Lung (tissue), 5 donors: ENCODE data around the gene SFSWAP. TPM values are rescaled to one million over a fixed set of nuclear protein-coding genes. Genes with fewer than 3 reads are reported as not detected.

Source experiments
- polyA plus RNA-seq, 2 donors: library from polyadenylated mRNA; stranded (reverse); fragments of 200-250 nt; gene quantifications; one replicate each; pipeline ENCODE4 v1.2.1, GENCODE V29; 2013
- small RNA-seq: library from RNA; depleted of rRNA; stranded (forward); fragments of <200 nt; gene quantifications from one replicate; pipeline ENCODE3, GENCODE V24; 2014; ENCODE audit warnings: low replicate concordance
- total RNA-seq, 2 donors: library from RNA; depleted of rRNA in 1 of 2; stranded (reverse); fragments of >200 nt in 1 of 2; gene quantifications; one replicate each; pipeline ENCODE4 v1.2.1, GENCODE V29; 2014 to 2021
- donor health status: Bipolar disorder and iron deficiency.
- donor health status: healthy.
- donor health status: DM: yes; HTN: yes; CAD: no.

SFSWAP gene
- total and polyA plus RNA-seq, 4 donors: 23.3 to 49.9 (median 40.0) TPM

Small RNAs within 50 kb of the gene (small RNA-seq; reads per million reads assigned to genes)
- gene RNA5SP377 (not detected), gene RNA5SP378 (not detected), gene RNU6-1017P (not detected)

Other genes starting within 250 kb of the SFSWAP start
- 1 to 10 TPM; 1.7 to 4.6 TPM for gene MMP17, start 117.3 kb downstream of the SFSWAP start, total RNA-seq
- 1 to 10 TPM; 3.3 to 5.6 TPM for gene MMP17, start 117.3 kb downstream of the SFSWAP start, polyA plus RNA-seq
- 10 to 100 TPM; 25.9 to 32.8 TPM for gene ULK1, start 183.5 kb downstream of the SFSWAP start, total RNA-seq
- gene ULK1, start 183.5 kb downstream of the SFSWAP start, polyA plus RNA-seq: 10 to 100 TPM; 15.4 to 19.7 TPM
- 10 to 100 TPM in 1 of 2 donors, 1 to 10 TPM in 1; 6.8 to 30.9 TPM for gene PUS1, start 218.2 kb downstream of the SFSWAP start, total RNA-seq
- 10 to 100 TPM; 28.6 to 35.6 TPM for gene PUS1, start 218.2 kb downstream of the SFSWAP start, polyA plus RNA-seq
- gene EP400, start 238.9 kb downstream of the SFSWAP start, total RNA-seq: 10 to 100 TPM; 35.5 to 47.8 TPM
- 10 to 100 TPM; 11.4 to 16.0 TPM for gene EP400, start 238.9 kb downstream of the SFSWAP start, polyA plus RNA-seq